Right lobe of liver (tissue), 4 donors: ENCODE results near the gene PAQR7.

Experiments used
- POLR2A ChIP-seq: fragments of 450-650 bp; IDR thresholded peaks from one replicate; pipeline ENCODE4 v1.6.1; 2017; ENCODE audit warnings: antibody characterized with exemption, mild to moderate bottlenecking
- TF ChIP-seq, protein P1 (sequence below), 4 donors: fragments of 200-600 bp in 3 of 4; fragments of 450-650 bp in 1 of 4; IDR thresholded peaks; one replicate each; pipeline versions ENCODE4 v1.5.1 to v1.8.0; 2016 to 2022; ENCODE audit warnings: antibody characterized with exemption in 4 of 4, mild to moderate bottlenecking in 2 of 4
- donor health status: DM: no; HTN: no; CAD: no.
- donor health status: DM: no; HTN: no; CAD: no.
- donor health status: DM: no; HTN: yes; CAD: no.

DNA sequence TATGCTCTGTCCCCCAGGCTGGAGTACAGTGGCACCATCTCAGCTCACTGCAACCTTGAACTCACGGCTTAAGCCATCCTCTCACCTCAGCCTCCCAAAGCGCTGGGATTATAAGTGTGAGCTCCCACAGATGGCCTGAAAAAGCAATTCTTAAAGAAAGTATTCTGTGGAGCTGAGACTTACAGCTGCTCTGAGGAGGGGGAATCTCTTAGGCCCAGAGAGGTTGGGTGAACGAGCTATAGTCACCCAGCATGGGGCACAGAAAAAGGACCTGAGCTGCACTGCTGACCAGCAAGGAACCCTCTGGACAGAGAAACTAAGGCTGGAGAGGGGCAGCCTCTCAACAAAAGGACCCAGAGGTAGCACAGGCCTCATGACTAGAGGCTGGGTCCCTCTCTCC, 1.3 kb downstream of the PAQR7 start:
- TF ChIP-seq, protein P1, sequence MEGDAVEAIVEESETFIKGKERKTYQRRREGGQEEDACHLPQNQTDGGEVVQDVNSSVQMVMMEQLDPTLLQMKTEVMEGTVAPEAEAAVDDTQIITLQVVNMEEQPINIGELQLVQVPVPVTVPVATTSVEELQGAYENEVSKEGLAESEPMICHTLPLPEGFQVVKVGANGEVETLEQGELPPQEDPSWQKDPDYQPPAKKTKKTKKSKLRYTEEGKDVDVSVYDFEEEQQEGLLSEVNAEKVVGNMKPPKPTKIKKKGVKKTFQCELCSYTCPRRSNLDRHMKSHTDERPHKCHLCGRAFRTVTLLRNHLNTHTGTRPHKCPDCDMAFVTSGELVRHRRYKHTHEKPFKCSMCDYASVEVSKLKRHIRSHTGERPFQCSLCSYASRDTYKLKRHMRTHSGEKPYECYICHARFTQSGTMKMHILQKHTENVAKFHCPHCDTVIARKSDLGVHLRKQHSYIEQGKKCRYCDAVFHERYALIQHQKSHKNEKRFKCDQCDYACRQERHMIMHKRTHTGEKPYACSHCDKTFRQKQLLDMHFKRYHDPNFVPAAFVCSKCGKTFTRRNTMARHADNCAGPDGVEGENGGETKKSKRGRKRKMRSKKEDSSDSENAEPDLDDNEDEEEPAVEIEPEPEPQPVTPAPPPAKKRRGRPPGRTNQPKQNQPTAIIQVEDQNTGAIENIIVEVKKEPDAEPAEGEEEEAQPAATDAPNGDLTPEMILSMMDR (IDR thresholded peaks at IDR 0.05), result no peak
- no peak for TF ChIP-seq POLR2A
